H1 (cell line): ENCODE results near the gene KRT8. TPM values are rescaled to one million over a fixed set of nuclear protein-coding genes. Genes with fewer than 3 reads are reported as not detected.

Experiments
- CTCF ChIA-PET: fragments of 300-600 bp; sonication (Branson Sonifier 250); formaldehyde crosslinking; loops from one replicate; lab custom pipeline; 2021; ENCODE audit not compliant: partially characterized antibody; lab: Charles Lee
- POLR2A ChIA-PET: fragments of 300-600 bp; sonication (Branson Sonifier 250); formaldehyde crosslinking; loops from one replicate; lab custom pipeline; 2021; ENCODE audit warnings: inconsistent platforms; ENCODE audit not compliant: partially characterized antibody; lab: Charles Lee
- DNase-seq, 2 experiments: peaks; one replicate each; pipeline versions ENCODE4 v3.0.0 to v3.0.0-alpha.2; 2010 to 2022; ENCODE audit warnings: low spot score in 2 of 2, low read depth in 1 of 2, mixed read lengths in 1 of 2
- FAIRE-seq: peaks from 2 replicates; lab custom pipeline; 2011; peaks lifted over from hg19 to GRCh38; lab: Jason Lieb, UNC
- H2AFZ ChIP-seq: 2 replicates; pipeline ENCODE4 v1.8.1; 2012; ENCODE audit warnings: low read length, inconsistent platforms
- H2AK5ac ChIP-seq: 2 replicates; pipeline ENCODE4 v1.6.1; 2013; ENCODE audit warnings: low read depth, low read length
- H2BK120ac ChIP-seq: replicated peaks from 2 replicates; pipeline ENCODE3; 2013; ENCODE audit warnings: low read depth, low read length, inconsistent platforms
- H2BK12ac ChIP-seq: 2 replicates; pipeline ENCODE4 v1.6.1; 2013; ENCODE audit warnings: low read depth, low read length
- H2BK15ac ChIP-seq: 2 replicates; pipeline ENCODE4 v1.6.1; 2013; ENCODE audit warnings: low read length
- H2BK20ac ChIP-seq: 2 replicates; pipeline ENCODE4 v1.6.1; 2013; ENCODE audit warnings: low read length
- H2BK5ac ChIP-seq: 2 replicates; pipeline ENCODE4 v1.6.1; 2013; ENCODE audit warnings: low read depth, low read length
- H3K14ac ChIP-seq: 2 replicates; pipeline ENCODE4 v1.6.1; 2013; ENCODE audit warnings: inconsistent platforms; ENCODE audit not compliant: insufficient read length
- H3K18ac ChIP-seq: 2 replicates; pipeline ENCODE4 v1.6.1; 2013; ENCODE audit warnings: low read length; ENCODE audit errors: extremely low read depth
- H3K23ac ChIP-seq: 2 replicates; pipeline ENCODE4 v1.6.1; 2013; ENCODE audit warnings: inconsistent platforms; ENCODE audit not compliant: insufficient read length
- H3K23me2 ChIP-seq: 2 replicates; pipeline ENCODE4 v1.6.1; 2013; ENCODE audit warnings: low read depth, low read length
- H3K27ac ChIP-seq: 2 replicates; pipeline ENCODE4 v1.6.1; 2011; ENCODE audit warnings: low read depth, low read length, inconsistent platforms
- H3K27me3 ChIP-seq, 4 experiments: replicated peaks in 1 of 4; 1 replicate in 1 of 4; 2 replicates in 3 of 4; pipeline versions ENCODE4 v1.6.1 to v1.8.1; 2011 to 2013; ENCODE audit warnings: low read length in 3 of 4, mild to moderate bottlenecking in 3 of 4, inconsistent platforms in 2 of 4, mixed read lengths in 2 of 4, moderate library complexity in 1 of 4; ENCODE audit not compliant: control insufficient read depth in 3 of 4, insufficient read depth in 3 of 4; ENCODE audit errors: extremely low read depth in 1 of 4
- H3K36me3 ChIP-seq, 4 experiments: 2 replicates each; pipeline versions ENCODE4 v1.6.1 to v1.8.1; 2011 to 2013; ENCODE audit warnings: mild to moderate bottlenecking in 4 of 4, low read length in 3 of 4, moderate library complexity in 2 of 4, control low read depth in 1 of 4, inconsistent platforms in 1 of 4; ENCODE audit not compliant: insufficient read depth in 4 of 4, control insufficient read depth in 2 of 4
- H3K4ac ChIP-seq: replicated peaks from 2 replicates; pipeline ENCODE3; 2013; ENCODE audit warnings: low read length, low read depth, mixed read lengths, inconsistent platforms; ENCODE audit not compliant: insufficient read length
- H3K4me1 ChIP-seq, 4 experiments: replicated peaks in 1 of 4; 1 replicate in 1 of 4; 2 replicates in 3 of 4; pipeline versions ENCODE4 v1.6.1 to v1.8.1; 2011 to 2013; ENCODE audit warnings: low read length in 3 of 4, inconsistent platforms in 2 of 4, mixed read lengths in 1 of 4; ENCODE audit not compliant: insufficient read depth in 4 of 4, control insufficient read depth in 3 of 4
- H3K4me2 ChIP-seq, 2 experiments: 2 replicates each; pipeline versions ENCODE4 v1.6.1 to v1.8.1; 2011 to 2013; ENCODE audit warnings: low read depth in 2 of 2, low read length in 2 of 2, control low read depth in 1 of 2, inconsistent platforms in 1 of 2, mild to moderate bottlenecking in 1 of 2; ENCODE audit not compliant: insufficient read depth in 1 of 2
- H3K4me3 ChIP-seq, 4 experiments: fragments of 200-600, 300-600 bp in 1 of 4; sonication (generic), shearing (Covaris generic), sonication (Bioruptor Twin) in 1 of 4; 2 replicates each; pipeline versions ENCODE4 v1.5.1 to v1.8.1; 2011 to 2016; ENCODE audit warnings: low read length in 4 of 4, low read depth in 3 of 4, control low read depth in 2 of 4, inconsistent platforms in 2 of 4, mild to moderate bottlenecking in 2 of 4, mixed read lengths in 1 of 4, moderate library complexity in 1 of 4; ENCODE audit not compliant: insufficient read depth in 2 of 4; ENCODE audit errors: extremely low read depth in 1 of 4
- H3K56ac ChIP-seq: replicated peaks from 2 replicates; pipeline ENCODE3; 2013; ENCODE audit warnings: low read depth, mild to moderate bottlenecking, mixed read lengths, low read length, inconsistent platforms; ENCODE audit not compliant: insufficient read length
- H3K79me1 ChIP-seq: 2 replicates; pipeline ENCODE4 v1.6.1; 2013; ENCODE audit warnings: low read depth, low read length, control low read depth
- H3K79me2 ChIP-seq, 2 experiments: 2 replicates each; pipeline versions ENCODE4 v1.6.1 to v1.8.1; 2012 to 2013; ENCODE audit warnings: low read length in 2 of 2, mild to moderate bottlenecking in 2 of 2, inconsistent platforms in 1 of 2; ENCODE audit not compliant: insufficient read depth in 2 of 2, control insufficient read depth in 1 of 2
- H3K9ac ChIP-seq, 4 experiments: replicated peaks in 1 of 4; 1 replicate in 1 of 4; 2 replicates in 3 of 4; pipeline versions ENCODE4 v1.6.1 to v1.8.1; 2011 to 2013; ENCODE audit warnings: low read depth in 3 of 4, low read length in 3 of 4, control low read depth in 2 of 4, mild to moderate bottlenecking in 2 of 4, moderate library complexity in 2 of 4, inconsistent platforms in 1 of 4; ENCODE audit errors: extremely low read depth in 1 of 4
- H3K9me3 ChIP-seq, 2 experiments: 2 replicates each; pipeline versions ENCODE4 v1.6.1 to v1.8.1; 2012 to 2013; ENCODE audit warnings: mild to moderate bottlenecking in 2 of 2, moderate library complexity in 2 of 2, control low read depth in 1 of 2, inconsistent platforms in 1 of 2, low read depth in 1 of 2, low read length in 1 of 2, mixed read lengths in 1 of 2; ENCODE audit not compliant: insufficient read depth in 2 of 2
- H4K20me1 ChIP-seq, 2 experiments: replicated peaks in 1 of 2; 2 replicates each; pipeline versions ENCODE3 to v1.8.1; 2011 to 2013; ENCODE audit warnings: inconsistent platforms in 2 of 2, low read length in 2 of 2, mild to moderate bottlenecking in 1 of 2; ENCODE audit not compliant: insufficient read depth in 2 of 2, control insufficient read depth in 1 of 2
- H4K5ac ChIP-seq: 2 replicates; pipeline ENCODE4 v1.6.1; 2013; ENCODE audit warnings: low read length, low read depth, mixed read lengths, inconsistent platforms; ENCODE audit not compliant: insufficient read length
- H4K8ac ChIP-seq: 2 replicates; pipeline ENCODE4 v1.8.0; 2013; ENCODE audit warnings: mild to moderate bottlenecking, moderate library complexity, low read length, inconsistent platforms; ENCODE audit not compliant: insufficient read depth; ENCODE audit errors: extremely low read depth
- H4K91ac ChIP-seq: replicated peaks from 2 replicates; pipeline ENCODE3; 2013; ENCODE audit warnings: low read length, mixed read lengths, inconsistent platforms; ENCODE audit not compliant: insufficient read length
- BRCA1 ChIP-seq: IDR thresholded peaks from 2 replicates; pipeline ENCODE4 v1.6.1; 2012; ENCODE audit warnings: low read depth, low read length, improper control_type of control experiment
- CREB1 ChIP-seq: IDR thresholded peaks from 2 replicates; pipeline ENCODE4 v1.6.1; 2012; ENCODE audit warnings: inconsistent platforms
- JUN ChIP-seq: IDR thresholded peaks from 2 replicates; pipeline ENCODE4 v1.6.1; 2011; ENCODE audit warnings: low read depth, mild to moderate bottlenecking, improper control_type of control experiment, low read length
- POU5F1 ChIP-seq: IDR thresholded peaks from 2 replicates; pipeline ENCODE4 v1.6.1; 2011; ENCODE audit warnings: low read depth, mild to moderate bottlenecking, low read length, moderate library complexity
- SAP30 ChIP-seq: fragments of 300-600 bp; sonication (generic); IDR thresholded peaks from 2 replicates; pipeline ENCODE4 v1.7.1; 2012; ENCODE audit warnings: low read length, moderate library complexity, mild to moderate bottlenecking, inconsistent platforms; ENCODE audit not compliant: insufficient read depth, insufficient replicate concordance
- SIX5 ChIP-seq: IDR thresholded peaks from 2 replicates; pipeline ENCODE4 v1.6.1; 2011; ENCODE audit warnings: mild to moderate bottlenecking, low read depth, low read length
- SP4 ChIP-seq: IDR thresholded peaks from 2 replicates; pipeline ENCODE4 v1.6.1; 2012; ENCODE audit warnings: low read length, inconsistent platforms
- SRF ChIP-seq: IDR thresholded peaks from 2 replicates; pipeline ENCODE4 v1.6.1; 2011; ENCODE audit warnings: mild to moderate bottlenecking, low read depth, low read length, moderate library complexity
- TAF7 ChIP-seq: optimal IDR thresholded peaks from 2 replicates; pipeline ENCODE3; 2011; ENCODE audit warnings: low read depth, mild to moderate bottlenecking, inconsistent platforms, low read length, moderate library complexity, borderline replicate concordance
- TCF12 ChIP-seq: IDR thresholded peaks from 2 replicates; pipeline ENCODE4 v1.6.1; 2011; ENCODE audit warnings: low read depth, mild to moderate bottlenecking, low read length
- WGBS, 2 experiments: shearing (Covaris generic) in 1 of 2; methylation state at CpG; one replicate each; pipeline versions ENCODE4 v1.1.6 to v1.1.7; 2013 to 2015; ENCODE audit warnings: low lambda C conversion rate in 2 of 2, mixed read lengths in 2 of 2, inconsistent platforms in 1 of 2, low coverage in 1 of 2, missing lambda C conversion rate in 1 of 2; ENCODE audit not compliant: insufficient replicate concordance in 2 of 2, insufficient coverage in 1 of 2, insufficient read length in 1 of 2; ENCODE audit errors: extremely low coverage in 1 of 2, missing lambda C conversion rate in 1 of 2; 5-methylcytosine and 5-hydroxymethylcytosine counted together
- polyA plus RNA-seq, 7 experiments: library from polyadenylated mRNA; depleted of rRNA in 3 of 7; stranded (reverse) in 5 of 7; unstranded in 2 of 7; fragments of >200 nt in 5 of 7; fragments of 200-250 nt in 2 of 7; gene quantifications; 1 replicate in 5 of 7; 2 replicates in 1 of 7; 4 replicates in 1 of 7; pipeline versions ENCODE4 v1.2.1 to v1.2.3, GENCODE V29; 2011 to 2013; ENCODE audit warnings: missing spikeins in 2 of 7, mixed read lengths in 2 of 7
- total RNA-seq: library from RNA; stranded (reverse); fragmentation: NEBNext Ultra II Directional; extraction: Animal tissue kit (Norgen Biotek cat#: 25700); gene quantifications from 2 replicates; pipeline ENCODE4 v1.2.1, GENCODE V29; 2021
- TF ChIP-seq, protein P1 (sequence below): IDR thresholded peaks from 2 replicates; pipeline ENCODE4 v1.6.1; 2012; ENCODE audit warnings: low read length, inconsistent platforms

KRT8 gene
- total and polyA plus RNA-seq, 2 of the 8 experiments (the other 6 are each of a cell fraction or from before 2014, with no cell fraction given): 280 to 290 TPM

DNA sequence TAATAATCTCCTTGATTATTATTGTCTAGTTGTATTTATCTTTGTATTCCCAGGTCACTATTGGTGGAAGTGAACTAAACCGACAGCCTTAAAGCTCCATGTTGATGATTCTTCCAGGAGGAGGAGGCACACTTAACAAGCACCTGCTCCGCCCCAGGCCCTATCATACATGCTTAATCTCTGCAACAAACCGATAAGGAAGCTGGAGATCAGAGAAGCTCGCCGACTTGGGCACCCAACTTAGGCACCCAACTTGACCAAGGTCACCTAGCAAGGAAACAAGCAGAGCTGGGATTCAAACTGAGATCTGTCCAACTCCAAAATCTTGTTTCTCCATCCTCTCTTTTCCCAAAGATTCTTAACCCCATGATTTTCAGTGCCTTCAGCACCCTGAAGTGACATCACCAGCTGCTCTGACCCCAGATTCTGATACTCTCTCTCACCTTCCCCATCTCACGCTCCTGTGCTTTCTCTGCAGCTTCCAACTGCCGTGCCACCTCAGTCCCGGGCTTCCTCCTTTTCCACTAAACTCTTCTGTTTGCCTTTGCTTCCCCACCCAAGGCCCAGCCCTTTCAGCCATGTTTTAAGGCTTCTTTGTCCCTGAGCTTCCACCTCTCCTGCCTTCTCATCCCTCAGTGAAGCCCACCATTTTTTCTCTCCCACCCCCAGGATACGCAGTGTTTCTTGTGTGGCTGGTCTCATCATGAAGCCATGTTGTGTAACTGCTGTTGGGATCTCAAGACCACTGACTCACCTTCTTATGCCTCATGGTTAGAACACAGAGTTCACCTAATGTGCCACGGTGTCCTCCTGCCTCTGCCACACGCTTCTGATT, 37.4 kb upstream of the KRT8 start:
- peak overlapping the region; percentile 21; the same call in 1 of the 2 replicates for H2BK20ac ChIP-seq
- no peak overlapping the region for H3K27ac ChIP-seq
- H3K4me3 ChIP-seq: no peak overlapping the region
- no peak overlapping the region for H4K5ac ChIP-seq
- no peaks in the 10 kb centered on the region for H3K36me3 ChIP-seq
- H4K20me1 ChIP-seq: no peaks in the 10 kb centered on the region
- no peak overlapping the region for H3K9ac ChIP-seq
- H4K8ac ChIP-seq: no peak overlapping the region
- peak overlapping the region; percentile 3; the same call in 1 of the 2 replicates for H2BK15ac ChIP-seq
- WGBS, 2 experiments: 87% methylated on average over 10 of the region's 11 CpGs; no CpG with 5 or more reads in 1 of the 2 experiments
- H3K4me2 ChIP-seq: no peak overlapping the region
- no peaks in the 10 kb centered on the region; the same call in 1 of the 2 replicates for H3K79me1 ChIP-seq
- no peak overlapping the region for H3K18ac ChIP-seq
- peaks cover 3% of the 10 kb centered on the region; the same call in 1 of the 2 replicates for H3K23me2 ChIP-seq
- CTCF ChIA-PET: interaction anchor here (0.6 to 16.1 kb wide), 13 partner anchors 9 to 546 kb away, joined by 3 to 314 read pairs (median 6); partner anchors contain the start of genes KRT18 and KRT8
- no peak overlapping the region for H2BK120ac ChIP-seq
- H2AK5ac ChIP-seq: peak overlapping the region; percentile 0
- no peak overlapping the region for H4K91ac ChIP-seq
- H2AFZ ChIP-seq: no peak overlapping the region
- H3K4ac ChIP-seq: no peak overlapping the region
- H3K4me1 ChIP-seq: peaks cover 12 to 30% (median 23%) of the 10 kb centered on the region in 4 experiments
- no peaks in the 10 kb centered on the region for H3K9me3 ChIP-seq
- POLR2A ChIA-PET: interaction anchor here (0.8 to 7.6 kb wide), 11 partner anchors 9 to 64 kb away, joined by 3 to 39 read pairs (median 4); partner anchors contain the start of genes EIF4B and KRT8
- DNase-seq (no peak), FAIRE-seq (no peak)
- no peak overlapping the region for H3K14ac ChIP-seq
- peak overlapping the region; percentile 38; the same call in 1 of the 2 replicates for H2BK5ac ChIP-seq
- H3K79me2 ChIP-seq: no peaks in the 10 kb centered on the region
- H3K27me3 ChIP-seq: no peaks in the 10 kb centered on the region
- H2BK12ac ChIP-seq: peak overlapping the region; percentile 7; the same call in 1 of the 2 replicates
- H3K23ac ChIP-seq: no peak overlapping the region
- no peak overlapping the region for H3K56ac ChIP-seq
- no peak for TF ChIP-seq CREB1
- no peak for TF ChIP-seq POU5F1
- no peak for TF ChIP-seq SAP30
- no peak for TF ChIP-seq TCF12
- no peak for TF ChIP-seq SIX5
- TF ChIP-seq, protein P1, sequence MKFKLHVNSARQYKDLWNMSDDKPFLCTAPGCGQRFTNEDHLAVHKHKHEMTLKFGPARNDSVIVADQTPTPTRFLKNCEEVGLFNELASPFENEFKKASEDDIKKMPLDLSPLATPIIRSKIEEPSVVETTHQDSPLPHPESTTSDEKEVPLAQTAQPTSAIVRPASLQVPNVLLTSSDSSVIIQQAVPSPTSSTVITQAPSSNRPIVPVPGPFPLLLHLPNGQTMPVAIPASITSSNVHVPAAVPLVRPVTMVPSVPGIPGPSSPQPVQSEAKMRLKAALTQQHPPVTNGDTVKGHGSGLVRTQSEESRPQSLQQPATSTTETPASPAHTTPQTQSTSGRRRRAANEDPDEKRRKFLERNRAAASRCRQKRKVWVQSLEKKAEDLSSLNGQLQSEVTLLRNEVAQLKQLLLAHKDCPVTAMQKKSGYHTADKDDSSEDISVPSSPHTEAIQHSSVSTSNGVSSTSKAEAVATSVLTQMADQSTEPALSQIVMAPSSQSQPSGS: no peak
- no peak for TF ChIP-seq TAF7
- no peak for TF ChIP-seq BRCA1
- no peak for TF ChIP-seq SRF
- TF ChIP-seq SP4: no peak
- no peak for TF ChIP-seq JUN
